HPDE6-E6E7 (cell line): ENCODE measurements around the gene PARD6B.
"Not testable (repeated sequence)": the region's sequence is repeated elsewhere in the genome, so short reads cannot be mapped to it uniquely, and the experiment has no call there.

Experiments used
- DNase-seq: peaks from one replicate; pipeline ENCODE4 v3.0.0; 2011; ENCODE audit warnings: missing footprints; ENCODE audit errors: extremely low spot score

The PARD6B gene, protein sequence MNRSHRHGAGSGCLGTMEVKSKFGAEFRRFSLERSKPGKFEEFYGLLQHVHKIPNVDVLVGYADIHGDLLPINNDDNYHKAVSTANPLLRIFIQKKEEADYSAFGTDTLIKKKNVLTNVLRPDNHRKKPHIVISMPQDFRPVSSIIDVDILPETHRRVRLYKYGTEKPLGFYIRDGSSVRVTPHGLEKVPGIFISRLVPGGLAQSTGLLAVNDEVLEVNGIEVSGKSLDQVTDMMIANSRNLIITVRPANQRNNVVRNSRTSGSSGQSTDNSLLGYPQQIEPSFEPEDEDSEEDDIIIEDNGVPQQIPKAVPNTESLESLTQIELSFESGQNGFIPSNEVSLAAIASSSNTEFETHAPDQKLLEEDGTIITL

DNA sequence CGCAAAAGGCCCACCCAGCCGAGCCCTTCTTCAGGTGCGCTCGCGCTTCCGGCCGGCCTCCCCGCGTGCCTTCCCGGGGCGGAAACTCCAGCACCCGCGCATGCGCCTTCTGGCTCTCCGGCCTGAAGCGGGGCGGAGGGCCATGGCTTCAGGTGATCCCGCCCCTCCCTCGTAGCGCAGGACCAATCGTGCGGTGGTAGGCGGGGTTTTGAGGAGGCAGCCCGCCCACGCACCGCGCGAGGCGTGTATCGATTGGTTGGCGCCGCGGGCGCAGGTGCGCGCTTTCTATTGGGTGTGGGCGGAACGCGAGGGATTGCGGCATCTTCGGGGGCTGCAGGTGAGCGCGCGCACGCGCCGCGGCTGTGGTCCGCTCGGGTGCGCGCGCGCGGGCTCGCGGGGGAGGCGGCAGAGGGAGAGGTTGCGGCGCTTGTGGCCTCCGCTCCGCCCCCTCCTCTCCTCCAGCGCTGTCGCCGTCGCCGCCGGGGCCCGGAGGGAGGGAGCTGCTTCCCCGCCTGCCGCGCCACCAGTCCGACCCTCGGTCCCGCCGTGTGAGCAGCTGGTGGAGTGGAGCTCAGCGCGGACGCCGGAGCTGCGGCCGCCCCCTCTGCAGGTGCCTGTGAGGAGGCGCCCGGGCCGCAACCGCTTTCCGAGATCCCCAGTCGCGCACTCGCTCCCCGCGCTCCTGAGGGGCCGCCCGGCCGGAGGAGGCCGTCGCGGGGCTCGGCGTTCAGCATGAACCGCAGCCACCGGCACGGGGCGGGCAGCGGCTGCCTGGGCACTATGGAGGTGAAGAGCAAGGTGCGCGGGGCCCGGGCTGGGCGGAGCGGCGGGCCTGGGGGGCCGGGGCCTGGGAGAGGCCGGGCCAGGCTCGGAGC is at the start of gene PARD6B:
PARD6B (plus strand) TSS at position 526 of the 875 bp plus-strand sequence; CDS start at position 733, 207 bp downstream.
- peak; percentile 100 for DNase-seq

DNA sequence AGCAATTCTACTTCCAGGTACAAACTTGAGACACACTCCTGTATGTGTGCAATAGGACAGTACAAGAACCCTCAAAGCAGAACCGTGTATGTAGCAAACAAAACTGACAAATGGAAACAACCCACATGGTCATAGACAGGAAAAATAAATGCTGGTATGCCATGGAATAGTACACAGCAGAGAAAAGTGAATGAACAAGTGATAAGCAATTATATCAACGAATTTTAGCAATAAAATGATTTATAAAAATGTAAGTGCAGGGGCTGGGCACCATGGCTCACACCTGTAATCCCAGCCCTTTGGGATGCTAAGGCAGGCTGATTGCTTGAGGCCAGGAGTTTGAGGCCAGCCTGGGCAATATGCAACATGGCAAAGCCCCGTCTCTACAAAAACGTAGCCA is 49.3 kb upstream of the PARD6B start:
- no peak for DNase-seq

DNA sequence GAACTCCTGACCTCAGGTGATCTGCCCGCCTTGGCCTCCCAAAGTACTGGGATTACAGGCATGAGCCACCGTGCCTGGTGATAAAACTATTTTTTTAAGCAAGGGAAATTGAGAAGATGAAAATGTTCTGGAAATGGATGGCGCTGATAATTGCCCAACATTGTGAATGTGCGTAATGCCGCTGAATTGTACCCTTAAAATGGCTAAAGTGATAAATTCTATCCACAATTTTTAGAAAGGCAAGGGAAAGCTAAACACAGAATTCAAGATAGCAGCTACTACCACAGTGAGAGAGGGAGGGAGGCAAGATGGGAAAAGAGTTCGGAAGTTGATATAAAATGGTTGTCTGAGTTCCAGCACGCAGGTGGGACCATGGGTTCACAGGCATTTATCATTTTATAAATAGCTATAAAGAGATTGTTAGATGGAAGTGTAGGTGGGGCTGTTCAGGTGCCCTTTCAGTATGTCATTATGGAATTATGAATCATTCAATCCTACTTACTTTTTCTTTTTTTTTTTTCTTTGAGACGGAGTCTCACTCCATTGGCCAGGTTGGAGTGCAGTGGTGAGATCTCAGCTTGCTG is 48.3 kb upstream of the PARD6B start:
- no peak for DNase-seq

DNA sequence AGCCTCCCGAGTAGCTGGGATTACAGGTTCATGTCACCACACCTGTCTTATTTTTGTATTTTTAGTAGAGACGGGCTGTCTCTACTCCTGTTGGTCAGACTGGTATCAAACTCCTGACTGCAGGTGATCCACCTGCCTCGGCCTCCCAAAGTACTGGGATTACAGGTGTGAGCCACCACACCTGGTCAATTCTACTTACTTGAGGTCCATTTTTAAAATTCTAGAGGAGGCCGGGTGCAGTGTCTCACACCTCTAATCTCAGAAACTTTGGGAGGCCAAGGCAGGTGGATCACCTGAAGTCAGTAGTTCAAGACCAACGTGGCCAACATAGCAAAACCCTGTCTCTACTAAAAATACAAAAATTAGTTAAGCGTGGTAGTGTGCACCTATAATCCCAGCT is 47.8 kb upstream of the PARD6B start:
- DNase-seq, result no peak

DNA sequence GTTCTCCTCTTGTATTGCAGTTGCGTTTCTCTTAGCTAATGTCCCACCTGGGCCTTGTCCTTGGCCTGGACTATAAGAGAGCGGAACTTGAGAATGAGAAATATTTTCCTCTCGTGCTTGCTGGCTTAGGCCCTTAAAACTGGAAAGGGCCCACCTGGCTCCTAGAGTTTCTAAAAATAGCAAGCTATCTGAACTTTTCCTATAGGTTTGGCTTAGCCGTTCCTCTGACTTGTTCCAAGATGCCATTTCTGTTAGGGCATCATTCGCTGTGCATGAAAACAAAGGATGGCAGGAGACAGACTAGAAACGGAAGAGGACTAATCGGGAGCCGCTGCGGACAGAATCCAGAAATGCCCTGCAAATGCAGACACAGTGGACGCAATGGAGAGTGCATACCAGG is 44.6 kb upstream of the PARD6B start:
- DNase-seq, result no peak

DNA sequence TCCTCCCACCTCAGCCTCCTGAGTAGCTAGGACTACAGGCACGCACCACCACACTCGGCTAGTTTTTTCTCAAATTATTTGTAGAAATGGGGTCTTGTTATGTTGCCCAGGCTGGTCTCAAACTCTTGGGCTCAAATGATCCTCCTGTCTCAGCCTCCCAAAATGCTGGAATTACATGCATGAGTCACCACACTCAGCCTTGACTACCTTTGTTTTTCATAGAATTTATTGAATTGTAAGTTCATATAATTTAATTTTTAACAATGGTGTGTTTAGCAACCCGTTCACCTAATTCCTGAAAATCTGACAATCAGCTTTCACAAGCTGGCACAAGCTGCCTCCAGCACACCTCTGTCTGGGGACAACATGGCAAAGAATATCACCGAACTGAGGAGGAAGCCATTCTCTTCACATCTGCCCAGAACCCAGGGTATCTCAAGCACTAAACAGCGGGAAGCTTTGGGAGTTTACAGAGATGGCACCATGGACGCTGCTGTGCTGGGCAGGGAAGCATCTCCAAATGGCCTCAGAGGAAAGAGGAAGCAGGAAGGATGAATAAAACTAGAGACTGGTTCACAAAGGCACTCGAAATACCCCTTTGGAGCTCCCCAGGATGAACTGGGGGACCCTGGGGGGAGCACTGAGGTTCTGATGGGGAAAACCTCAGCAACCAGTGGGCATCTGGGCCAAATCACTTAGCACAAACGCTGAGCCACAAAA is 43.0 kb upstream of the PARD6B start:
- no peak for DNase-seq

DNA sequence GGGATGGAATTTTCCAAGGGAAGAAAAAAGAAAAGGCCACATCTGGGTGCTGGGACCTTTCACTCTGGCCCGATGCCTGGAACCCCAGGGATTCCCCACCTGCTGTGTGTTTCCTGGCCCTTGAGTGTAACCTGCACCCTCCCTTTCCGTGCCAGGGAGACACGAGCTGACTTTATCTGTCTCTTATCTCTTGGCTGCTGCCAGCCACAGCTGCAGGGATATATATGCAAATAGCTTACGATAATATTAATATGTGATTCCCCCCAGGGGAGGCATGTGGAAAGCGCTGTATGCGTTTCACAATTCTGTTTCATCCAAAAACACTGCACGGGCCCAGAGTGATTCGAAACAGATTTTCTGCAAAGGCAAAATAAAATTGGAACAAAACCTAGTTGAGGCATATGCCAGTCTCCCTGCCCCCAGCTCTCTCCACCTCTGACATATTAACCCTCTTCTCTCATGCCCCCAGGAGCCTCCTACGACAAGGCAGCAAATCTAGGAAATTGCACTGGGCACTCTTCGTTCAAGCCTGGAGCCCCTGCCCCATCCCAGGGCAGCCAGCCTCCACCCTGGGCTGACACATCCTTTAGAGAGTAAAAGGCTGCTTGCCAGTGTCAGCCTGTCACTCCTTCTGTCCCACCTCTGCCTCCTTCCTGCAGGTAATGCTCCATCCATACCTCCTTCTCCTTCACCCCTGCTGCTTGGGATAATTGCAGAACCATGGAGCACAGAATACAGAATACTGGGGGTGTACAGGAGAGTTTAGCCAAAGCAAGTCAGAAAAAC is 41.3 kb upstream of the PARD6B start:
- DNase-seq, result no peak

DNA sequence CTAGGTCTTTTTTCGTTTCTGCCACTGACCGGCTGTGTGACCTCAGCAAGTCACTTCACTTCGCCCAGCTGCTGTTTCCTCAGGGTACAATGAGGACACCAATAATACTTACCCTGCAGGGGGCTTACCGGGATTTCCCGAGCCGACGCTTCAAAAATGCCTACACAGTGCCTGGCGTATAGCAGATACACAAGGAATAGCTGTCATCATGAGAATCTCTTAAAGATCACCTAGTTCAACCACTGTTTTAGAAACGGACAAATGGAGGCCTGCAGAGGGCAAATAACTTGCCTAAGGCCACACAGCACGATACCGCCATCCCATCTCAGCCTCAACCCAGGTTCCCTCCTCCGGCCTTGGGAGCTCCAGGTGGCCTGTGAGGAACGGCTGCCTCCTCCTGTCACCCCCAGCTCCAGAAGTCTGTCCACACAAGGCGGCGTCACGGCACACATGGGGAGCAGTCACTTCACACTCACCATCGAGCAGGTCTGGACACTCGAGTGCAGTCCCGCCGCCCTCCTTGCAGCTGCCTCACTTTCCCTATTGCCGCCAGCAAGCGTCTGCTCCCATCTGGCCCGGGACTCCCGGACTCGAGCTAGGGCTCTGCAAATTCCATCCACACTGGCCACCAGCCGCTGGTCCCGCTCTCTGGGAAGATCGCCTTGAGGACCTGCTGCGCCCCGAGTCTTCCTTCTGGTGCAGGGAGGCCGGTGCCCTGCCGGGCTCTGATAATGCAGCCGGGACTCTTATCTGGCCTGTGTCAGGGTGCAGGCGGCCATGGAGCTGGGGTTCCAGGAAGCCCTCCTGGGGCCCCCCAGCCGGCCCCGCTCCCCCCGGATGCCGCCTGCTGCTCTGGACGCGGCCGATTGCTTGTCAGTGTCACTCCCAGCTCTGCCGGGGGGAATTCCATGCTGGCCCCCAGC is 40.5 kb upstream of the PARD6B start, which contains the start of gene RIPOR3:
RIPOR3 (minus strand) TSS at position 893 of the 923 bp plus-strand sequence; CDS start at position 479, 414 bp downstream.
- DNase-seq, result no peak

DNA sequence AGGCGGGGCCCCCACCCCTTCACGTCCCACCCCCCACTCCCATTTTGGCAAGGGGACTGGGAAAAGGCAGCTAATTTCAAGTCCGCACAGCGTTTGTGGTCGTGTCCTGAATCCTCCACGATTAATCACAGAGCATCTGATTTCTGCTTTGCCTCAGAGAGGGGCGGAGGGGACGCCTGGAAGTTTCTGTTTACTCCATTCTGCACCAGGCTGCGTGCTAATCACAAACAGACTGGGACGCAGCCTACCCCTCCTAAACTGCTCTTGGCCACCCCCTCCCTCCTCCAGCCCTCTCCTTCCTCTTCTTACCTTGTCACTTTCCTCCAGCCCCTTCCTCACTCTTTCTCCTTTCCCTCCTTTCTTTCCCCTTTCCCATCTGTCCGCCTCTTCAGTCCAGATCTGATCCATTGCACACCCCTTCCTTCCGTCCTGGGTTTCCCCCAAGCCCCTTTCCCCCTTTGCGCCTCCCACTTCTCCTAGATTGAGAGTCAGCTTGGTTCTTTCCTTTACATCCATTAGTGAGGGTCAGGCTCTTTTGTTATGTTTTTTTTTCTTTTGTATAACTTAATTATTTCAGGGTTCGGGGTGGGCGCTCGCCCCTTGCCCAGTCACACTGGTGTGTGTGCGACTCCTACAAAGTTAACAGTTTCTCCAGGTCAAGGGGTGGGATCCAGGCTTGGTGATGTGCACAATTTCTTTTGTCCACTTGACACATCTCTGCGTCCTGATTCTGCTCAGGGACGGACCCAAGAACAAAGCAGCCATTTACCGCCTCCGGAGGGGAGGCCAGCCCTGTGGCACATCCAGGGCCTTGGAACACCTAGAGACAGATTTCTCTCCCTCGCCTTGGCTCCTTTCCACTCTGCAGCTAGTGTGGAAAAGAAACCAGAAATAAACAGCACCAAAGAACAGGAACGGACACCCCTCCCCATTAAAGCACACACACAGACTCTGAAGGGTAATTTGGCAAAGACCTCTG is 39.5 kb upstream of the PARD6B start:
- no peak for DNase-seq

DNA sequence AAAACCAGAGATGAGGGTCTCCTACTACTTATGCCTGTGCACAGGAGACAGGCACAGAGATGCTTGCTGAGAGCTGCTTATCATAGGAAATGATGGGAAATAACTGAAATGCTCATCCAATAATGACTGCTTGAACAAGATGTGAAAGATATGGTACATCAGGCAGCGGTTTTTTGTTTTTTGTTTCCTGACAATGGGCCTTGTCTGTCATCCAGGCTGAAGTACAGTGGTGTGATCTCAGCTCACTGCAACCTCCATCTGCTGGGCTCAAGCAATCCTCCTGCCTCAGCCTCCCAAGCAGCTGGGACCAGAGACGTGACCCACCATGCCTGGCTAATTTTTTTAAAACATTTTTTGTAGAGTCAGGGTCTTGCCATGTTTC is 38.8 kb upstream of the PARD6B start:
- DNase-seq, result no peak

DNA sequence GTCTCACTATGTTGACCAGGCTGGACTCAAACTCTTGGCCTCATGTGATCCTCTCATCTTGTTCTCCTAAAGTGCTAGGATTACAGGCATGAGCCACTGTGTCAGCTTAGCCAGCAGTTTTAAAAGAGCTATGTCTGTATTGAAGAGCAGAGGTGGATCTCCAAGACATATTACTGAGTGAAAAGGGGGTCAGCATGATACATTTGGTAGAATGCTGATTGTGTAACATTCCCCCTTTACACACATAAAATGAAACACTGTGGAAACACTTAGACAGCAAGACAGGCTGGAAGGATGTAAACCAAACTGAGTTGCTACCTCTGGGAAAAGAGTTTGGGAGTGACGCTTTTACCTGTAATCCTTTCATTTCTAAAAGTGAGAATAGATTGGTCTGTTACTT is 38.4 kb upstream of the PARD6B start:
- no peak for DNase-seq

DNA sequence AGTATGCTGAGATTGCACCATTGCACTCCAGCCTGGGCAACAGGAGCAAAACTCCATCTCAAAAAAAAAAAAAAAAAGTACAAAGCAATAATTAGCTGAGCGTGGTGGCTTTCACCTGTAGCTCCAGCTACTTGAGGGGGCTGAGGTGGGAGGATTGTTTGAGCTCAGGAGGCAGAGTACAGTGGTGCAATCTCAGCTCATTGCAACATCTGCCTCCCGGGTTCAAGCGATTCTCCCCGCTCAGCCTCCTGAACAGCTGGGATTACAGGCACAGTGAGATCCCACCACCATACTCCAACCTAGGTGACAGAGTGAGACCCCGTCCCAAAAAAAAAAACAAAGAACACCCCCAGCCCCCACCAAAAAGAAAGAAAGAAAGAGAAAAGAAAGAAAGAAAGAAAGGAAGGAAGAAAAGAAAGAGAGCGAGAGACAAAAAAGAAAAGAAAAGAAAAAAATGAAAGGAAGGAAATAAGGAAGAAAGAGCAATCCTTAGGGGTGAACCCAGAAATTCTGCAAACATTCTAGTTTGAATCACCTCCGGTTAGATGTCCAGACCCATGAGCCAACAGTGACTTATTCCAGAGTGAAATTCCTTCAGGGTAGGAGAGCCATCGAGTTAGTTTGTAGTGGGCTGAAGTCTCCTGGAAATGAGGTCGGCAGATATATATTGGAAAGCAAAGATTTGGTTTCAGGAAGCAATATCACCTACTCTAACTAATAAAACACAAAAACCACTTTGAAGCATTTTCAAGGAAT is 36.8 kb upstream of the PARD6B start:
- DNase-seq, result no peak

DNA sequence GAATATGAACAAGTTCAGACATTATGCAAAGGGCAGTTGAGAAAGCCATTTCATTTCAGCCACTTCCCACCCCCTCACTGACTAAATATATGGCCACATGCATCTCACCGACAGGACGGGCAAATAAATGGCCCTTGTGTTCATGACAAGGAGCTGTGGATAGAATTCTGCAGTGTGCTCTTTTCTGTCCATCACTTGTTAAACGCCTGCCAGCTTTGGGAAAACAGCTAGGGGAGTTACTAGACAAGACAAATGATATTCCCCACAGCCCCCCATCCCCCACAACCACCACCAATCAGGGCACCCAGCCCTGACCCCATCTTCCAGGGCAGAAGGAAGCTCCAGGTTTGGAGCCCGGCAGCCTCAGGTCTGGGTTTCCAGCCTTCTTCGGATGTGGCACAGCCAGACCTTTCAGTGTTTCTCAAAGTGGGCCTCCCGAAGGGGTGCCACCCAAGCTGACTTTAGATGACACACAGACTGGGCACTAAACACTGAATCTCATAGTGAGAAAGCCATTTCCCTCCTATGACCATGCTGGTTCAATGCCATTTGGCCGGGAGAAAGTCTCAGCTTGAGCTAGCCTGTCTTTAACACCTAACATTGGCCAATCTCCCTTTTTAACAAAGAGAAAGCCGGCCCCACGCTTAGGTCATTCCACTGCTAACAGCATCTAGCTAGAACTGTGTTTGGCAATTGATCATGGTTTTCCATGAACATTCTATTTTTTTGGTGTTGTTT is 36.1 kb upstream of the PARD6B start:
- DNase-seq, result no peak

DNA sequence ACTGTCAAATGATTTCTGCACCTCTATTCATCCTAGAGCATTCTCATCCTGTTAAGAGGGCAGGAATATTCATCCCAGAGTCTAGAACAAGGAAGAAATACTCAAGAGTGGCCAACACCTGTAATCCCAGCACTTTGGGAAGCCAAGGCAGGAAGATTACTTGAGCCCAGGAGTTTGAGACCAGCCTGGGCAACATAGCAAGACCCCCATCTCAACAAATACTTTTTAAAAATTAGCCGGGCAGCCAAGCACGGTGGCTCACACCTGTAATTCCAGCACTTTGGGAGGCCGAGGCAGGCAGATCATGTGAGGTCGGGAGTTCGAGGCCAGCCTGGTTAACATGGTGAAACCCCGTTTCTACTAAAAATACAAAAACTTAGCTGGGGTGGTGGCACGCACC is 33.1 kb upstream of the PARD6B start:
- not testable (repeated sequence) for DNase-seq

DNA sequence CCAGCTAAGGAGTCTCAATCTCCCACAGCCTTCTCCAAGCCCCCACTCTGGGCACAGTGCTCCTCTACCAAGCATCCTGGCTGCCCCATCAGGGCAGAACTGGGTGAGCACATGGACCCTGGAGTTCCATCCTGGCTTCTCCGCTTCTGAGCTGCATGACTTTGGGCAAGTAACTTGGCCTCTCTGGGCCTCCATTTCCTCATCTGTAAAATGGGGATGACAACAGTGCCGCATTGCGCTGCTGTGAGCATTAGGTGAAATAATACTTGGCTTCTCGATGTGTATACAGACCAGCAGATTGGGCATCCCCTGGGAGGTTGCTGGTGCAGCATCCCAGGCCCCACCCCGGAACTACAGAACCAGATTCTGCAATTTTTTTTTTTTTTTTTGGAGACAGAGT is 31.7 kb upstream of the PARD6B start:
- no peak for DNase-seq

DNA sequence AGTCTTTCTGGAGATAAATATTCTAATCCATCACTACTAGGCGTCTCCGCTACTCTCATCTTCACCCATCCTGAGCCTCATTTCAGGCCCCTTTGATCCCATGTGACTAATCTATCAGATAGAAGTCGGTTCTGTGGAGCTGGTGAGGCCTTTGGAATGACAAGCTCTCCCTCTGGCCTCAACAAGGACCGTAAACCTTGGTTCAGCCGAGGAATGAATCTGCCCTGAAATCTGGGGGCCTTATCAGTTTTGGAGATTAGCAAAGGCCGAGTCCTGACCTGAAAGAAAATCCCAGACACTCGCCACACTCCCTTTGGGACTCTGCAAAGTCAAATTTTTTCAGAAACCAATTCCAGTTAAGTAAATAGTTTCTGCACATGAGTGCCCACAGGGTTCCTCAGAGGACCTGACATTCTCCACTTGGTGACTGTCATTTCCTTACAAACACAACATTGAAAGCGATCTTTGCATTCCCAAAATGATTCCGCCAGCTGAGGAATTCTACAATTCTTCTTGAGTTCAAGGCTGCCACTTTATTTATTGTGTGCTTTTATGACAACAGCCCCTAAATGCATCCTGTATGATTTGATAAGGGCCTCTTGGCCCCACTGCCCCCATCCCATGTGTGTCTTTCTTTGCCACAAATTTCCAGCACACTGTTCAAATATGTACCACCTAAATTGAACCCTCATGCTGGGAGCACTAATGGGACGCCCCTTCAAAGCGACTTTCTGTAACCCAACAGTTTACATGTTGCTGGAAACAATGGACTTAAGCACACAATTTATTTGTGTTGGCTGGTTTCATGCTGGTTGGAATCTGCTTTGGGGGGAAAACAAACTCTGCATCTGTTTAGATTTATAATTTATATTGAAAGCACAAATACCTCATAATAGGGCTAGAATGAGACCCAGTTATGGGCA is 30.1 kb upstream of the PARD6B start:
- DNase-seq, result no peak
